Fibroblast of pulmonary artery (primary cell): ENCODE measurements around the gene PGAP1.
"Not testable (repeated sequence)": the region's sequence is repeated elsewhere in the genome, so short reads cannot be mapped to it uniquely, and the experiment has no call there.

Experiments
- DNase-seq: peaks from one replicate; pipeline ENCODE4 v3.0.0-alpha.2; 2010; ENCODE audit warnings: low read depth
- H3K4me3 ChIP-seq: replicated peaks from 2 replicates; pipeline ENCODE4 v1.5.1; 2011; ENCODE audit warnings: low read depth, mild to moderate bottlenecking, control low read depth, low read length, moderate library complexity
- CTCF ChIP-seq: IDR thresholded peaks from 2 replicates; pipeline ENCODE4 v1.5.1; 2011; ENCODE audit warnings: mild to moderate bottlenecking, control low read depth, low read length, inconsistent platforms; ENCODE audit errors: missing control alignments

PGAP1 gene

GRCh38 chr2:196917802-196918201, 8.7 kb downstream of the PGAP1 start:
- no peak overlapping the region for H3K4me3 ChIP-seq
- no peak for DNase-seq
- no peak for TF ChIP-seq CTCF

- no peak for DNase-seq
- H3K4me3 ChIP-seq: no peak overlapping the region
- TF ChIP-seq CTCF: no peak
These were observed 10.9 kb downstream of the PGAP1 start for GRCh38 chr2:196915507-196916189.

- no peak for DNase-seq
- H3K4me3 ChIP-seq: no peak overlapping the region
- no peak for TF ChIP-seq CTCF
These were observed 11.5 kb downstream of the PGAP1 start for GRCh38 chr2:196914867-196915460.

- DNase-seq: no peak
These were observed 12.8 kb downstream of the PGAP1 start for GRCh38 chr2:196913691-196914090.

GRCh38 chr2:196905365-196905764, 21.1 kb downstream of the PGAP1 start:
- not testable (repeated sequence) for H3K4me3 ChIP-seq, DNase-seq

More at GRCh38 chr2:196913691-196914090, 12.8 kb downstream of the PGAP1 start:
- no peak for TF ChIP-seq CTCF
- H3K4me3 ChIP-seq: no peak overlapping the region

- DNase-seq: no peak
- no peak for TF ChIP-seq CTCF
- no peak overlapping the region for H3K4me3 ChIP-seq
These were observed 23.7 kb downstream of the PGAP1 start for GRCh38 chr2:196902828-196903227.

- no peak overlapping the region for H3K4me3 ChIP-seq
- no peak for DNase-seq
- no peak for TF ChIP-seq CTCF
These were observed 25.7 kb downstream of the PGAP1 start for GRCh38 chr2:196900843-196901242.
